KG1 (cell line): ENCODE results near the gene PDE3A.
"Not testable (repeated sequence)": the region's sequence is repeated elsewhere in the genome, so short reads cannot be mapped to it uniquely, and the experiment has no call there.

Experiments
- DNase-seq: peaks from one replicate; lab custom pipeline; 2025; lab: John Stamatoyannopoulos, UW

Gene PDE3A

GRCh38 chr12:20551742-20552442 is 183.6 kb downstream of the PDE3A start:
- not testable (repeated sequence) for DNase-seq

DNA sequence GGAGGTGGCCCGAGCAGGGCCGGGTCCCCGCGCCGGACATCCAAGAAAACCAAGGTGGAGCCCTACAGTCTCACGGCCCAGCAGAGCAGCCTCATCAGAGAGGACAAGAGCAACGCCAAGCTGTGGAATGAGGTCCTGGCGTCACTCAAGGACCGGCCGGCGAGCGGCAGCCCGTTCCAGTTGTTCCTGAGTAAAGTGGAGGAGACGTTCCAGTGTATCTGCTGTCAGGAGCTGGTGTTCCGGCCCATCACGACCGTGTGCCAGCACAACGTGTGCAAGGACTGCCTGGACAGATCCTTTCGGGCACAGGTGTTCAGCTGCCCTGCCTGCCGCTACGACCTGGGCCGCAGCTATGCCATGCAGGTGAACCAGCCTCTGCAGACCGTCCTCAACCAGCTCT is 184.2 kb downstream of the PDE3A start:
- DNase-seq: not testable (repeated sequence)

DNA sequence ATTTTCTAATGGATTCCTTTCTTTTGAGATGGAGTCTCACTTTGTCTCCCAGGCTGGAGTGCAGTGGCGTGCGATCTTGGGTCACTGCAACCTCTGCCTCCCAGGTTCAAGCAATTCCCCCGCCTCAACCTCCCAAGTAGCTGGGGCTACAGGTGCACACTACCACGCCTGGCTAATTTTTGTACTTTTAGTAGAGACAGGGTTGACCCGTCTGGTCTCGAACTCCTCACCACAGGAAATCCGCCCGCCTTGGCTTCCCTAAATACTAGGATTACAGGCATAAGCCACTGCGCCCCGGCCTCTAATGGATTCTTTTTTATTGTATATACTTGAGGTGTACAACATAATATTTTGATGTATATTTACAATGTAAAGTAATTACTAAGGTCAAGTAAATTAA is 186.7 kb downstream of the PDE3A start:
- no peak for DNase-seq

- no peak for DNase-seq
These were observed 187.4 kb downstream of the PDE3A start for GRCh38 chr12:20555771-20556170.

GRCh38 chr12:20557096-20557495 is 188.8 kb downstream of the PDE3A start:
- no peak for DNase-seq

DNA sequence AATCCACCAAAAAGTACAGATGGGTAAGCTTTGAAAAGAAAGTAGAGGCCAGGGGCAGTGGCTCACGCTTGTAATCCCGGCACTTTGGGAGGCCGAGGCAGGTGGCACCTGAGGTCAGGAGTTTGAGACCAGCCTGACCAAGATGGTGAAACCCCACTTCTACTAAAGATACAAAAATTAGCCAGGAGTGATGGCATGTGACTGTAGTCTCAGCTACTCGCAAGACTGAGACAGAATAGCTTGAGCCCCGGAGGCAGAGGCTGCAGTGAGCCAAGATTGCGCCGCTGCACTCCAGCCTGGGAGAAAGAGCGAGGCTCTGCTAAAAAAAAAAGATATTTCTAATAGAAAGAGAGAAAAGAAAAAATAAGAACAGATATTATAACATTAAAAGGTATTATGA is 192.6 kb downstream of the PDE3A start:
- DNase-seq: no peak

DNA sequence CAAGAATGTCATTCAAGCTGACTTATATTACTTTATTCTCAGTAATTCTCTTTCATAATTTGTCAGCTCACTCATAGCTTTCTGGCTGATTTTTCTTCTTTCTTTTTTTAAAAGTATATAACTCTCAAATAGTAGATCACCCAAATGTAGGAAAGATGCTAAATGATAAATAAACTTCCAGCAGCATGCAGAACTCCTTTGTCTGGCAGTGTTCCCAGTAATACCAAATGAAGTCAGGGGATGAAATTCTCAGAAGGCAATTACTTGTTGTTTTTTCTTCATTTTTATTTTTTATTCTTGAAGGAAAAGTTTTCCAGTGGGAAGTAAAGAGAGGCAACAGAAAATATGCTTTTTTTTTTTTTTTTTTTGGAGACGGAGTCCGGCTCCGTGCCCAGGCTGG is 193.5 kb downstream of the PDE3A start:
- no peak for DNase-seq

DNA sequence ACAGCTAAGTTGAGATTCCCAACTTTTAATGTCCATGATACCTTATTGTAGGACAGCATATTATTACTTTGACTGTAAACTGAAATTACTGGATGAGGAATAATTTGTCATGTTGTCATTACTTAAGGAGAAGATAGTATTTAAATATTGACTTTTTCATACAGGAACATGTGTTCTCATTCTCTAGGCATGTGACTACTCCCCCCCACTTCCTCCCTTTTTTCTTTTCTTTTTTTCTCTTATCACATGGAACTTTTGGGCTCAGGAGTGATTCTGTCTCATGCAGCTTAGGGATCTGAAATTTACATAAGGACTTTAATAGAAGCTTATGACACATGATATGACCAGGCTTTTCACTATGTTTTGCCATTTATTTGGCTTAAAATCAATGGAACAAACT is 199.1 kb downstream of the PDE3A start:
- no peak for DNase-seq

- DNase-seq: no peak
These were observed 204.1 kb downstream of the PDE3A start for GRCh38 chr12:20572451-20572850.

- no peak for DNase-seq
These were observed 208.2 kb downstream of the PDE3A start for GRCh38 chr12:20576528-20576927.

DNA sequence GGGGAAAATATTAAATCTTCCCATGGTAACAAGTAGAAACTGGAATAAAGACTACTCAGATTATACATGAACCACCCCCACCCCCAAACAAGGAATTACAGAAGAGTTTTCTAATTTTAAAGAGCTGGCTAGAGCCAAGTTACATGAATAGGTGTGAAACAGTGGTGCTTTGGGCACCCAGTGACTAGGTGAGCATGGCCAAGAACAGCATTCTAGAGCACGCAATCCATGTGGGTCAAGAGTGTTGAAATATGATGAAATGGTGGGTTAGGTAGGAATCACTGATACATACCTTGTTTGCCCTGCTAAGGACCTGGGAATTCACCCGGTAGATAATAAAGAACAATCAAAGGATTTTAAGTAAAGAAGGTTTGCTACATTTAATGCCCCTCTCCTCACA is 208.7 kb downstream of the PDE3A start:
- DNase-seq: no peak

DNA sequence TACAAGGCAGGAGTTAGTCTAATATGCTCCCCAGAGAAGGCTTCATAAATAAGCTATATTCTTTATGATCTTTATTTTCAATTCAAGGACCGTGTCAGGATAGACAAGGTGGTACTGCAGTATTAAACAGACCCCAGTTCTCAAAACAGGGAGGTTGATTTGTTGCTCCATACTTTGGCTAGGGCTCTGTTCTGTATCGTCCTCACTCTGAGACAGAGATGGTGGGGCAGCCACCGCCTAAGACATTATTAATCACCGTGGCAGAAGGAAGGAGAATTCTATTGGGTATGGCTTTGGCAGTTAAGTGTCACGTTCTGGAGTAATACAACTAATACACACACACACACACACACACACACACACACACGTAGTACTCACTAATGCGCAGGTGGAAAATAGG is 209.8 kb downstream of the PDE3A start:
- no peak for DNase-seq

DNA sequence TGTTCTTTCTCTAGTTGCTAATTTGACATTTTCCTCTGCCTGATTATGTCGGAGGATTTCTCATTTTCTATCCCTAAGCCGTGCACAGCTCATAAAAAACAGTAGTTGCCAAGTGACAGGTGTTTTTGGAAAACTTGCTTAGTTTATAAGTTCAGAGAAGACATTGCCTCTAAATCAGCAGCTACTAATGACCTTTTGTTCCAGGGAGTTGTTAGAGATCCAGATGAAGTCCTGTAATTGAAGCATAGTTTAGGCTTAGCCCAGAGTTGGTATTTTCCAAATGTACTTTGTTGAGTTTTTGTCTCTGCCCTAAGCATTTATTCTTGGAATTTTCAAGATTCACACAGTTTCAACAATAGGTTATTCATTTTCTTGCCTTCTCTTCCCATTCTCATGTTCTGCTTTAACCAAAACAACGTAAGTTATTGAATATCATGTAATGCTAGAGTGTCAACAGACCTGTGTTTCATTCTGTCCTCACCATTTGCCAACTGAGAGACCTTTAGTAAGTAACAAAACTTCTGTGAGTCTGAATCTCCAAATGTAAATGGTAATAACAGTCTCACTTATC is 216.8 kb downstream of the PDE3A start:
- no peak for DNase-seq

DNA sequence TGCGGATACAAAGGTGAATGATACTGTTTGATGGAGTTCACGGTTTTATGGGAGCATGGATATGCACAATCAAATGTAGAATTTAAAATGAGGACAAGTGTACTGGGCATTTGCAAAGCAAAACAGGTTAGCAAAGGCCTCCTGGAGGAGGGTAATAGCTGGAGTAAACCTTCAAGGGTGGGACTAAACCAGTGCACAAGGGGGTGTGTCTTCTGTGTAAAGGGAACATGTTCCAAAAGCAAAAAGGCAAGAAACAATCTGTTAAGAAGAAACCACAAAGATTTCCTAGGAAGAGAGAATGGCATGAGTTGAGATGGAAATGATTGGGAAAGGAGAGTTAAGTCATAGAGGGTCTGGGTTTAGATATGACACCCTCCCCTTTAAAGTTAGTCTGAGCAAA is 217.6 kb downstream of the PDE3A start:
- DNase-seq: no peak

- no peak for DNase-seq
These were observed 219.7 kb downstream of the PDE3A start for GRCh38 chr12:20588042-20588441.

GRCh38 chr12:20590570-20590969 is 222.2 kb downstream of the PDE3A start:
- DNase-seq: no peak

DNA sequence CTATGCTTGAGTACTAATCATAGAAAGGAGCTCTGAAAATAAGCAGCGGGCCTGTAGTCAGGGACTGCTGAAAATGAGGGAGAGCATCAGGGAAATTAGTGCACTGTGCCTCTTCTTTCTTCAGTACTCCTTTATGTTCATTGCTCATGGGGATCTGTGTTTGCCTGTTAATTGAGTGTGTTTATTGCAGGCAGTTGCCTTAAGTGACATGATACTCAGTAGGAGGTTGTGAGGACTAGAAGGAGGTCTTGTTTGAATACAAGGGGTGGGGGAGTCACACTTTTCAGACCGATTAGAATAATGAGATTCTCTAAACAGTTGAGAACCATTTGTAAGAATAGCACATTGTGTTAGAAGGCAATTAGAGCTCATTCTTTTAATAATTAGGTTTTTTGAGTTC is 224.2 kb downstream of the PDE3A start:
- DNase-seq: no peak

DNA sequence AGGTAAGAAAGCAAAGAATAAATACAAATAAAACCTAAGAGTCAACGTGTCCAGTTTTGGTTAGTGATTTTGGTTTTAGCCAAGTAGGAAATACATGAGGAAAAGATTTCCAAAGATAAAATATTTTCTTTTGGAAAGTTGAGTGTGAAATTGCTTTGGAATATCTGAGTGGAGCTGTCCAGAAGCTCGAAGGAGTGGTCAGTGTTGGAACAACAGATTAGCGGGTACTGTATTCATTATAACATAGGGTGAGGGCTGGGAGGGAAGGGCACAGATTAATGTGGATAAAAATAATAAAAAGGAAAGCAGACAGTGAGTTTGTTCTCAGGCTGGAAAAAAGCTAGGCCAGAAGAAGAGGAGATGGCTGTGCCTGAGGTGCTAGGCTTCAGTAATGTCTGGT is 225.3 kb downstream of the PDE3A start:
- DNase-seq: no peak

DNA sequence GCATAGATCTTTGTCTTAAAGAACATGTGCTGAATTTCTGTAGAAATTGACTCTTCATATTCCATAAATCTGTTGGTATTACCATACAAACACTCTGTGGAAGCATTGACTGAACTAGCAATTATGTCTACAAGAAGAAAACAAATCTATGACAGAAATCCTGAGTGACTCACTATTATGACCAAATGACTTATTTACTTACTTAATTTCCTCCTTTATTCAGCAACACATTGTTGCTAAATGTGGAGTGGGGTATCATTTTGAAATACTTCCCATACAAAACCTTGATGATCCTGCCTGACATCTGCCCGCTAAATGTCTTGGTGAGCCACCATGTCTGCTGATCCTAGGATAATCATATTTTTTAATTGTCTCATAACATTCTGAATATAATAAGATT is 227.7 kb downstream of the PDE3A start:
- no peak for DNase-seq

DNA sequence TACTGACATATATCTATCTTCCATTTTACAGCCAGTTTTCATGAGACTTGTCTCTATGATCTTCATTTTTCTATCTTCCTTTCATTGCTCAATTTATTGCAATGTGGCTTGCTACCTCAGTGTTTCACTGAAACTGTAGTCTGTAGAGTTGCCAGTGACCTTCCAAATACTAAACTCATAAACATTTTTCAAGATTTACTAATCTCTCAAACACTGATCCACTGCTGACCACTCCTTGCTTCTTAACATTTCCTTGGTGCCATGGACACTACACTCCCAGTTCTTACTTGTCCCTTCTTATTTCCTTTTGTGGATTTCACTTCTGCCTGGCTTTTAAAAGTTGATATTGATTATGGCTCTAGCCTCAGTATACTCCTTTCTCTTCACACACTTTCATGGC is 231.4 kb downstream of the PDE3A start:
- no peak for DNase-seq

DNA sequence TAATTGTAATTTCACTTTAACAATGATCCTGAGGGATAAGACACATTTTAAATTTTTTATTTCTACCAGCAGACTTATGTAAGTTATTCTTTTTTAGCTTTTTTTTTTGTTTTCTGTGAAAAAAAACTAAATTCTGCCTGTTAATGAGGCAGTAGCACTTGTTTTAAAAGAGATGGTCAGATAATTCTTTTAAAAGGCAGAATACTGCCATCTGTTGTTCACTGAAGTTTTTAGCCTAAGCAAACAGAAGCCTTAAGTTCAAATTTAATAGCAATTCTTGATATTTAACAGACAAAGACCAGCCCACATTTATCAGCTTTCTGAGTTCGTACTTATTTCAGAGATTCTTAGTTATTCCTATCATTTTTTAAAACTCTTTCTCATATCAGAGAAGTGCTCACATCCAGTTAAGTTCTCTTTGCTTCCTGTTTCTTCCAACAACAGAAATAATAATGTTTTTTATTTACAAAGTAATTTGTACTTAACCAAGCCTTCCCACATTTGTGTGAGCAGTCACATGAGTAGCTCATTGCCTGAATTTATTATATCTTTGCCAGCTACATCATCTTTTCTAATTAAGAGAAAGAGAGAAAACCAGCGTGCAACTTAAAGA is 233.4 kb downstream of the PDE3A start:
- no peak for DNase-seq

DNA sequence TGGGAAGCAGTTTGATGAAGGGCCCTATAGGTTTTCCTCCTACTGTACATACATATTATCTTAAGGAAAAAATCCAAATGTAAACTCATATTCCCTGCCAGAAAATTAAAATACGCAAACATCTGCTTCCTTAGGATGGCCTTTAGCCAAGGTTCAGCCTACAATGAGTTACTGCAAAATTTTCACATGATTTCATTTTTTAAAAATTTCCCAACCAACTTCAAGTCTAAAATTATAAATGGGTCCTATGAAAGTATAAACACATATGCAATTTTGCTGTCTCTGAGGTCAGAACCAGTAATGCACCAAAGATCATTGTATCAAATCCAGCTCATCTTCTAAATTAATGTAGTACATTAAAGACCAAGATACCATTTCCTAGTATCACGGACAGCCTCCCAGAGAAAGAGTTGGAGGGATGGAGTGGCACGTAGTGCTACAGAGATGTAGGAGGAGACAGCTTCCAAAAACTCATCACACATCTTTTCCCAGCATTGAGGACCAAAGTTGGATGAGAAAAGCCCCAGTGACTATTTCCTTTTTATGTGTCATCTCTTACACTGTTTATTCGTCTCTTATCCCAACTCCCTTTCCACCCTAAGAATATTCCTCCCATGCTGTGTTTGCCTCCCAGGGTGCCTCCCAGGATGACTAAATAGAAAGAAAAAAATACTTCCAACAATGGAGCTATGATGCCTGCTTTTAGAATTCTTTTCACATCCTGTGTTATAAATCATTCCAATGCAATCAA is 234.5 kb downstream of the PDE3A start:
- no peak for DNase-seq
